Skin of body (tissue), 2 donors: ENCODE results near the gene NDST4. TPM values are rescaled to one million over a fixed set of nuclear protein-coding genes. Genes with fewer than 3 reads are reported as not detected.
A peak's percentile ranks its signal among the peaks of the same experiment; 100 is the strongest.

Experiments
- DNase-seq: peaks from one replicate; lab custom pipeline; 2025; lab: John Stamatoyannopoulos, UW
- total RNA-seq: library from RNA; depleted of rRNA; stranded (reverse); fragments of >200 nt; gene quantifications from one replicate; pipeline ENCODE4 v1.2.3, GENCODE V29; 2014

Gene NDST4
- 0.89 TPM for total RNA-seq

DNA sequence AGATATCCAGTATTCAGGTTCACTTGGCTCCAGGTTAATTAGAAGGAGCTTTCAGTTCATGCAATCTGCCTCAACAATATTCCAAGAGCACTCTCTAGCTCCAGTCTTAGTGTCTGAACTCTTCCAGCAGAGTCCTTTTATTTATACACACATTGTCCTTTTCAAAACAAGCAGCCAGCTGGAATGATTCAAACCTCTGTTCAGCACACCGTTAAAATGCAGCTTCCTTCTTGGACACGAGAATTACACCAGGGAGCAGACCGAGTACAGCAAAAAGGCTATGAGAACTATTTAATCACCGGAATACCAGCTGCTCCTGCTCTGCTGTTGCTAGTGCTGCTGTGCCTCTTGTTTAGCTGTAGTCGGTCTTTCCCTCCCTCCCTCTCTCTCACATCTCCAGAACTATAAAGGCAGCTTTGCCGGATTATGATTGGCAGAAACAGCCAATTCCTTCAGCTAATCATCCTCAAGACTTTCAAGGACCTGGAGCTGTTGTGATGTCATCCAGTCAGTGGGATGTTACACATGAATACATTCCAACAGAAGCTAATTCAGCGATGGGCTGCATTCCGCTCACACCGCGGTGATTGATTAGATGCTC, at the start of gene NDST4:
Gene NDST4, minus strand, starts transcription at position 115 of the 601 bp plus-strand sequence. CDS start 36,584 bp downstream, outside the sequence.
- peak; percentile 61 for DNase-seq

DNA sequence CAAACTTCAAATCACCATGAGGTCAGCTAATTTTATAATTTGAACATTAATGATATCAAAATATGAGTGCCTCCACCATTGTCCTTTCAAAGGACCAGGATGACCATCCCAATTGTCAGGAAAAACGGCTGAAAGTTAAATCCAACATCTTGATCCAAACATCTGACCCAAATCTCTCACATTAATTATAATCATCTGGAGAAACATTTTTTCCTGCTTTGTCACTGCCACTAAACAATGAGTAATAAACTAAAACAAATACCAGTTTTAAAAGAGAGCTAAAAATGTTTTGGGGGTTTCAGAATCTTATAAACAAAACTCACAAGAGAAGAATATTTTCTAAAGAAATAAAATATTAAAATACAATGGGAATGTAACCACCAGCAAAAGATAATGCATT, 45.7 kb upstream of the NDST4 start:
- DNase-seq = no peak

DNA sequence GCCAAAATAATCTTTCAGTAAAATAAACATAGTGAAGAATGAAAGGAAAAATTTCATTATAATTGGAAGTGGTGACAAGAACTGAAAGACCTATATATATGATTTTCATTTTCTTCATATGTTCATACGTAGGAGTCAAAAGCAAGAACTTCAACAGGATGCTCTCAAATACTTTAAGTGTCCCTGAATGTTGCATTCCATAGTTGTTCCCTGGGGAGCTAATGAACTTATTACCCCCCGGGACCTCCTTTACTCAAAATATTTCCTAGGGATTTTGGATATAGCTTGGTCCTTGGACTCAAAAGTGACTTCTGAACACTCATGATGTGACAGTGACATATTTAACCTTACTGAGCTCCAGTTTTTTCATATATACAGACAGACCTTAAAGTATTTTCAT, 44.9 kb upstream of the NDST4 start:
- DNase-seq = no peak

DNA sequence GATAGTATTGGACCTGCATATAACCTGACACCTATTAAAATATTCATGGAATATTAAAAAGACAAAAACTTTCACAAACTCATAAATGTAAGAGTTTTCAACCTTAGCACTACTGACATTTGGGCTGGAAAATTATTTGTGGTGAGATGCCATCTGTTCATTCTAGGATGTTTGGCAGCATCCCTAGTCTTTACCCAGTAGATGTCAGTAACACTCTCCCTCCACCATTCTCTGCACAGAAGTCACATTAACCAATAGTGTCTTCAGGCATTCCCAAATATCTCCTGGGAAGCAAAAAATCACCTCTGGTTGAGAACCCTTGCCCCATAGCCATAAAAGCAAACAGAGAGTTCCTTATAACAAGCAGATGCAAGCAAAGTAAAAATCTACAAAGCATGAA, 41.4 kb upstream of the NDST4 start:
- no peak for DNase-seq

DNA sequence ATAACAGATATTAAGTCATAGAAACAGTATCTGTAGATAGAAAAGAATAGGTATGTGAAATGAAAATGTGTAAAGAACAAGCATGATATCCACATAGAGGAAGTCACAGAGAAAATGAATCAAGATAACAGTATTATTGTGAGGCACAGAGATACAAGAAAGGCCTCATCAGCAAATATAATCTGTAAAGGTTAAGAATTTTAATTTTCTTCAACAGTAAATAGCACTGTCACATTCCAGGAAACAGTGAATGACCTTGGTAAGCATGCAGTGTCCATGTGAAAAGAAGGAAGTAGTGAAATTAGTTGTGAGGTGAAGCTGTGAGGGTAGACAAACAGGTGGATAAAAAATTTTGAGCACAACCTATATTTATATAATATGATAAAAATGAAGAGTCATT, 39.5 kb upstream of the NDST4 start:
- no peak for DNase-seq

DNA sequence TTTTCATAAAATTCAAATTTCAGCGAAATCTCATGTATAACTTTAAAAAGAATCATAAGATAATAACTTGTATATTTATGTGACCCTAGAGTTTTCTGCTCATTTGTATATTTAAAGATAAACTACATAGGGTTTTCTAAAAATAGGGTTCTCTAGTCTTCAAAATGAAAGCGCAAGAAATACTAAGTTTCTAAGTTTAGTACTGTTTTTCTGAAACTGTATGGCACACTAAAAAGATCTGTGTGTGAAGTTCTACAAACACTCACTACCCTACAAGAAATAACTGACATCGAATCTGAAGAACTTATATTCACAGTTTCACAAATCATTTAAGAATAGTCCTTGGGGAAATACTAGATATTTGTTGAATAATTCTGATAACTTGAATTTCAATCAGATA, 38.7 kb upstream of the NDST4 start:
- no peak for DNase-seq

- no peak for DNase-seq
Measured at GRCh38 chr4:115149106-115149505, 35.7 kb upstream of the NDST4 start.

- DNase-seq = no peak
Measured at GRCh38 chr4:115145393-115146160, 32.2 kb upstream of the NDST4 start.

DNA sequence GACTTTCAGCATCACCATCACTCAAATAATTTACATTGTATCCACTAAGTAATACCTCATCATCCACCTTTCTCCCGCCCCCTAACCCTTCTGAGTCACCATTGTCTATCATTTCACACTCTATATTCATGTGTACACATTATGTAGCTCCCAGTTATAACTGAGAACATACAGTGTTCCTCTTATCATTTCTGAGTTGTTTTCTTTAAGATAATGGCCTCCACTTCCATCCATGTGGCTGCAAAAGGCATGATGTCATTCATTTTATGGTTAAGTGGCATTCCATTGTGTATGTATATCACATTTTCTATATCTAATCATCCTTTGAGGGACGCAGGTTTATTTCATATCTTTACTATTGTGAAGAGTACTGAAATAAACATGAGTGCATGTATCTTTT, 14.6 kb upstream of the NDST4 start:
- no peak for DNase-seq

GRCh38 chr4:115126491-115126890, 13.1 kb upstream of the NDST4 start:
- DNase-seq = no peak

DNA sequence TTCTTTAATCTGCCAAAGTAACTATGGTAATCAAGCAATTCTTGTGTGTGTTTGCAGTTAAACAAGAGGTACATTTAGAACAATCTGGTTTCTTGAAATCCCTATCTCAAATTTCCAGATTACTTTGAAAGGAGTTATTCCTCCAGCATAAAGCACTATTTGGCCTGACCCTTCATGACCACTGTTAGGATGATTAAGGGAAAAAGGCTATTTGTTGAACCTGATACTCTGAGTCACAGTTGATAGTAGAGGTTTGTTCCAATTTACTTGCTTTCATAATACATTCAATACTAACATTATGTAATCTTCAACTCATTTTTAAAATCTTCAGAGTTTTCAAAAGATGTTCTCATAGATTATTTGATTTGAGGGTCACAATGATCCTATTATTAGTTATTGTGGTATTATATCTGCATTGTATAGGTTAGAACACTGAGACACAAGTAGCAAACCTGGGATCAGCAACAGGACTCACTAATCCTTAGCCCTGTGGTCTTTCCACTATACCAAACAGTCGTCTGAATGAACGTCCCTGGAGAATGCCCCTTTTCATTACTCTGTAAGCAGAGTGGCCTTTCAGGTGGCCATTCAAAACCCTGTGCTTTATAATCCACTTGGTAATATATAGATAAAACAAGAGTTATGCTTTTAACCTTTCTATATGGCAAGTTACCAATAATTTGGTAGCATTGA, 8.1 kb upstream of the NDST4 start:
- no peak for DNase-seq

DNA sequence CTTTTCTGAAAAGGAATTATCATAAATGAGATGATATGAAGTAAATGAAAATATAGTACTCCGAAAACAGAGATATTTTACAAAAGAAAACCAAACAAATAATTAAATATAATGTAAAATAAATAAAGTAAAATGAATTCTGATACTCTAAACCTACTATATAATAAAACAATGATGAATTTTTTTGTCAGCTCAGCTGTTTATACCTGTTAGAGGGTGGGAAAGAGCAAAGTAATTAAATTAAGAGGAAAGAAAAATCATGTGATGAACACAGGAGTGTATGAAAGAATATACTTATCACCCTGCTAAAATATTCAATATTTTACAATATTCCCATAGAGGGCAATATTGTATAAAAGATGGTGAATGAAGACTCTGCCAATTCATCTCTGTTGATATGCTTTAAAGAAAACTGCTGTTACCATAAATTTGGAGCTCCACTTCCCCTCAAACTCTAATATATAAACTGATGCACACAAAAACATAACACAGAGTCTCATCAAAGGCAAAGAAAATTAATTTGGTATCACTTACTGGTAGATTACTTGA, 6.5 kb upstream of the NDST4 start:
- no peak for DNase-seq

- no peak for DNase-seq
Measured at GRCh38 chr4:115117651-115118050, 4.2 kb upstream of the NDST4 start.

GRCh38 chr4:115110191-115111181, 2.9 kb downstream of the NDST4 start:
- no peak for DNase-seq

DNA sequence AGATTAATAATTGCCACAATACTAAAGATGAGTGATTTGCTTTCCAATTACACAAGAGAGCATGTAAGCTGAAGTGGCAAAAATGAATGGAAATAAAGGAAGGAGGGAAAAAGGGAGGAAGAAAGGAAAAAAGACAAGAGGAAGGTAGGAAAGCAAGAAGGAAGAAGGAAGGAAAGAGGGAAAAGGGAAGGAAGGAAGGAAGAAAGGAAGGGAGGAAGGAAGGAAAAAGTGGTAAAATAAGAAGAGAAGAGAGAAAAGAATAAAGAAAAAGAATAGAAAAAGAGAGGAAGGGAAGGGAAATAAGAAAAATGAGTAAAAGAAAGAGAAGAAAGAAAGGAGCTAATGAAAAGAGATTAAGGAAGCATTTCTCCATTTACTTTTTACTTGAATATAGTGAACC, 4.6 kb downstream of the NDST4 start:
- DNase-seq = no peak

DNA sequence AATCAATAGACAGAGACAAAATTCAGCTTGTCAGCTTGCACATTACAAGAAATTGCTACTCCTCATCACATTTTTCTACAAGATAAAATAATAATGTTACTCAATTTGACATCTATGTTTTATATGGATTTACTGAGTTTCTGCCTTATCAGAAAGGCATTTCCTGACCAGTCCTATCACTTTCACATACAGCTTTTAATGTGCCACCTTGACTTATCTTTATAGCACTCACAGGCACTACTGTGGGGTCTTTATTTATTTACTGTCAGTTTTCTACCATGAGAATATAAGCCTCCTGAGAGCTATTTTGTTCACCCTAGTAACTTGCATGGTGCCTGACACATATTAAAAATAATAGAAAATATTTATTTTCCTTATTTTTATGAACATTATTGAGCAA, 6.0 kb downstream of the NDST4 start:
- no peak for DNase-seq

DNA sequence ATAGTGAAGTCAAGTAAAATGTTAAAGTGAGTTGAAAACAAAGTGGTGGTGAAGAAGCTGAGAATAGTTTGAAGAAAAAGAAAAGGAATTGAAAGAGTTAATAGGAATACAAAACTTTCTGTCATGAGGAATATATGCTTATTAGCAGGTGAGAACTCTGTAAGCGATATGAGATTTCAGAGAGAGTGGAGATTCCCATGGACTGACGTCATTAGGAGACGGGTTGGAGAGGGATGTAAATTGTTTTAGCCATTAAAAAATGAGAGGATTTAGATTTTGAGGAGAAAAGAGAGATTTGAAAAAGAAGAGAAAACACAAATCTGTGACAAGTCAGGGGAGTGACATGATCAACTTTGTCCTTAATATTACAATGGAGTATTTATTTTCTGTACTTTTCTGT, 11.7 kb downstream of the NDST4 start:
- no peak for DNase-seq

GRCh38 chr4:115090483-115091075, 22.8 kb downstream of the NDST4 start:
- DNase-seq = no peak

- DNase-seq = no peak
Measured at GRCh38 chr4:115082633-115083032, 30.8 kb downstream of the NDST4 start.

DNA sequence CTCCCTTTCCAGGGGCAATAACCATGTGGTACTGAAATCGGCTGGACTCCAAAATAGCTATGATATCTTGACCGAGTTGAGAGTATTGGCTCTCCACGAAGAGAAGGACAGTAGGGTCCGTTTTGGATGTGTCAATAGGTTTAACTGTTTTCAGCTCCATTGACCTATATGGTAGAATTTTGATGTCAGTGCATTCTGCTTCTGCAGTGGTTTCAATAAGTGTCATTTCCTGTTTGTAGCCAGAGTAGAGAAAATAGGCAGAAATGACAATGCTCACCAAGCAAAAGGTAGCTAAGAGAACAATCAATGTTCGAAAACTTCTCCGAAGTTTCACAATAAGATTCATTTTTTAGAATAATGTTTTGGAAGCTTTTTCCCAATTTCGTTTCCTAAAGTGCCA, 36.7 kb downstream of the NDST4 start:
- no peak for DNase-seq

GRCh38 chr4:115058533-115058932, 54.9 kb downstream of the NDST4 start:
- DNase-seq = no peak
